A549 (cell line): ENCODE measurements around the gene DPRX. TPM values are rescaled to one million over a fixed set of nuclear protein-coding genes. Genes with fewer than 3 reads are reported as not detected.

Experiments
- ATAC-seq, 2 experiments: fragments of 200-7000 bp in 1 of 2; fragments of >200 bp in 1 of 2; cut with Nextera tagmentation in 1 of 2; cut with Tn5 transposase in 1 of 2; 3 replicates each; pipeline versions ENCODE4 v1.8.0 to v1.9.1; 2018 to 2020; ENCODE audit warnings: mild to moderate bottlenecking in 1 of 2, moderate library complexity in 1 of 2
- CTCF ChIA-PET: fragments of 300-600 bp; sonication (Branson Sonifier 250); formaldehyde crosslinking; extraction: SDS; loops from one replicate; lab custom pipeline; 2021; ENCODE audit warnings: antibody characterized with exemption, inconsistent platforms; lab: Yijun Ruan, JAX
- POLR2A ChIA-PET: fragments of 350-600 bp; formaldehyde crosslinking; extraction: SDS; loops from one replicate; lab custom pipeline; 2021; ENCODE audit warnings: antibody characterized with exemption, inconsistent platforms; lab: Yijun Ruan, JAX
- DNase-seq, 2 experiments: peaks; one replicate each; pipeline versions ENCODE4 v3.0.0 to v3.0.0-alpha.2; 2011 to 2016; ENCODE audit warnings: low read depth in 1 of 2, low spot score in 1 of 2
- FAIRE-seq: peaks from 2 replicates; lab custom pipeline; 2011; peaks lifted over from hg19 to GRCh38; lab: Jason Lieb, UNC
- H3K27ac ChIP-seq, 2 experiments: fragments of >200 bp; sonication (Bioruptor Twin); formaldehyde crosslinking; 3 replicates each; pipeline ENCODE4 v1.5.1; 2016 to 2017
- H3K4me1 ChIP-seq: fragments of >200 bp; sonication (Bioruptor Twin); formaldehyde crosslinking; 3 replicates; pipeline ENCODE4 v1.6.1; 2016
- H3K4me2 ChIP-seq: fragments of >200 bp; sonication (Bioruptor Twin); formaldehyde crosslinking; 3 replicates; pipeline ENCODE4 v1.6.1; 2016
- H3K4me3 ChIP-seq: fragments of >200 bp; sonication (Bioruptor Twin); formaldehyde crosslinking; 3 replicates; pipeline ENCODE4 v1.5.1; 2016
- H3K9me3 ChIP-seq: fragments of >200 bp; sonication (Bioruptor Twin); formaldehyde crosslinking; 3 replicates; pipeline ENCODE4 v1.6.1; 2016
- BHLHE40 ChIP-seq: IDR thresholded peaks from 2 replicates; pipeline ENCODE4 v1.6.1; 2012; ENCODE audit warnings: low read depth, low read length, inconsistent platforms
- CBX2 ChIP-seq: fragments of 200-600 bp; sonication (generic); IDR thresholded peaks from 2 replicates; pipeline ENCODE4 v1.6.1; 2016; ENCODE audit warnings: low read depth, mild to moderate bottlenecking, borderline replicate concordance
- CHD4 ChIP-seq: fragments of 200-600 bp; sonication (generic); IDR thresholded peaks from 2 replicates; pipeline ENCODE4 v1.6.1; 2016; ENCODE audit warnings: antibody characterized with exemption, mild to moderate bottlenecking, borderline replicate concordance
- CTCF ChIP-seq: fragments of >200 bp; sonication (Bioruptor Twin); formaldehyde crosslinking; IDR thresholded peaks from 3 replicates; pipeline ENCODE4 v1.5.1; 2016
- EP300 ChIP-seq, 2 experiments: fragments of >200 bp; sonication (Bioruptor Twin); formaldehyde crosslinking; IDR thresholded peaks; 2 replicates in 1 of 2; 3 replicates in 1 of 2; pipeline ENCODE4 v1.6.1; 2016 to 2017
- ESRRA ChIP-seq: fragments of 150-350 bp; IDR thresholded peaks from 2 replicates; pipeline ENCODE4 v1.6.1; 2014; ENCODE audit warnings: mild to moderate bottlenecking, low read length, borderline replicate concordance
- GATA3 ChIP-seq: IDR thresholded peaks from 2 replicates; pipeline ENCODE4 v1.6.1; 2012; ENCODE audit warnings: borderline replicate concordance
- HDAC2 ChIP-seq: fragments of 200-600 bp; sonication (generic); IDR thresholded peaks from 2 replicates; pipeline ENCODE4 v1.6.1; 2016
- HOXA7 ChIP-seq: fragments of 250-450 bp; sonication (Bioruptor Pico); IDR thresholded peaks from 2 replicates; pipeline ENCODE4 v1.5.0; 2020; ENCODE audit warnings: mild to moderate bottlenecking, moderate library complexity
- HOXB5 ChIP-seq: fragments of 250-450 bp; sonication (Bioruptor Pico); IDR thresholded peaks from 2 replicates; pipeline ENCODE4 v1.5.0; 2020; ENCODE audit warnings: mild to moderate bottlenecking, moderate library complexity
- JUN ChIP-seq, 2 experiments: fragments of >200 bp; sonication (Bioruptor Twin); formaldehyde crosslinking; IDR thresholded peaks; 2 replicates in 1 of 2; 3 replicates in 1 of 2; pipeline ENCODE4 v1.6.1; 2016 to 2017
- JUNB ChIP-seq: fragments of >200 bp; sonication (Bioruptor Twin); formaldehyde crosslinking; IDR thresholded peaks from 2 replicates; pipeline ENCODE4 v1.6.1; 2016
- KDM5A ChIP-seq: fragments of 200-600 bp; sonication (generic); IDR thresholded peaks from 2 replicates; pipeline ENCODE4 v1.6.1; 2016; ENCODE audit warnings: antibody characterized with exemption, mild to moderate bottlenecking
- MAFK ChIP-seq: fragments of 450-650 bp; IDR thresholded peaks from 2 replicates; pipeline ENCODE4 v1.6.1; 2014; ENCODE audit not compliant: partially characterized antibody
- MAX ChIP-seq: IDR thresholded peaks from 2 replicates; pipeline ENCODE4 v1.6.1; 2012
- MAZ ChIP-seq: fragments of 150-350 bp; IDR thresholded peaks from 2 replicates; pipeline ENCODE4 v1.6.1; 2014; ENCODE audit warnings: antibody characterized with exemption, low read depth, low read length, borderline replicate concordance
- MYC ChIP-seq: IDR thresholded peaks from 2 replicates; pipeline ENCODE4 v1.6.1; 2012; ENCODE audit warnings: mild to moderate bottlenecking, inconsistent platforms, low read length, improper control_type of control experiment, borderline replicate concordance
- NPAS2 ChIP-seq: fragments of 250-450 bp; sonication (Bioruptor Pico); IDR thresholded peaks from 2 replicates; pipeline ENCODE4 v1.8.0; 2022; ENCODE audit warnings: mild to moderate bottlenecking, moderate library complexity, borderline replicate concordance
- NR3C1 ChIP-seq: fragments of >200 bp; sonication (Bioruptor Twin); formaldehyde crosslinking; IDR thresholded peaks from 3 replicates; pipeline ENCODE4 v1.6.1; 2017
- PHF8 ChIP-seq: fragments of 200-600 bp; sonication (generic); IDR thresholded peaks from 2 replicates; pipeline ENCODE4 v1.6.1; 2016; ENCODE audit warnings: low read depth, mild to moderate bottlenecking, antibody characterized with exemption, moderate library complexity, borderline replicate concordance
- POLR2A ChIP-seq: IDR thresholded peaks from 2 replicates; pipeline ENCODE4 v1.6.1; 2012; ENCODE audit warnings: mild to moderate bottlenecking, low read length
- RAD21 ChIP-seq, 2 experiments: fragments of >200 bp in 1 of 2; sonication (Bioruptor Twin) in 1 of 2; formaldehyde crosslinking in 1 of 2; IDR thresholded peaks in 1 of 2; conservative IDR thresholded peaks in 1 of 2; 2 replicates in 1 of 2; 3 replicates in 1 of 2; pipeline ENCODE4 v1.6.1; 2012 to 2018; ENCODE audit warnings: inconsistent platforms in 1 of 2
- RARB ChIP-seq: fragments of 250-450 bp; sonication (Bioruptor Pico); IDR thresholded peaks from 2 replicates; pipeline ENCODE4 v1.8.0; 2021; ENCODE audit warnings: mild to moderate bottlenecking, moderate library complexity
- RFX5 ChIP-seq: fragments of 450-650 bp; IDR thresholded peaks from 2 replicates; pipeline ENCODE4 v1.7.1; 2014; ENCODE audit warnings: antibody characterized with exemption, mild to moderate bottlenecking, moderate library complexity
- RNF2 ChIP-seq: fragments of 200-600 bp; sonication (generic); IDR thresholded peaks from 2 replicates; pipeline ENCODE4 v1.6.1; 2016; ENCODE audit warnings: low read depth, mild to moderate bottlenecking, antibody characterized with exemption, moderate library complexity, borderline replicate concordance
- SREBF2 ChIP-seq: fragments of 450-650 bp; IDR thresholded peaks from 2 replicates; pipeline ENCODE4 v1.6.1; 2014; ENCODE audit warnings: mild to moderate bottlenecking, moderate library complexity
- ZC3H11A ChIP-seq: fragments of 450-650 bp; IDR thresholded peaks from 2 replicates; pipeline ENCODE4 v1.6.1; 2014; ENCODE audit warnings: antibody characterized with exemption, mild to moderate bottlenecking
- WGBS: methylation state at CpG from one replicate; pipeline ENCODE4 v1.1.6; 2017; ENCODE audit errors: missing lambda C conversion rate; 5-methylcytosine and 5-hydroxymethylcytosine counted together
- polyA plus RNA-seq, 4 experiments: library from polyadenylated mRNA; depleted of rRNA in 3 of 4; stranded (reverse); fragments of >200 nt; fragmentation: RNase III in 1 of 4; extraction: RNeasy Plus Mini Kit Qiagen cat#74134 plus additional on column Dnase treatment in 1 of 4; gene quantifications; 2 replicates in 3 of 4; 3 replicates in 1 of 4; pipeline ENCODE4 v1.2.3, GENCODE V29; 2011 to 2017
- TF ChIP-seq, protein P1 (sequence below): IDR thresholded peaks from 2 replicates; pipeline ENCODE4 v1.6.1; 2012
- TF ChIP-seq, protein P2 (sequence below): fragments of 200-600 bp; sonication (generic); IDR thresholded peaks from 2 replicates; pipeline ENCODE4 v1.6.1; 2016; ENCODE audit warnings: antibody characterized with exemption, mild to moderate bottlenecking, moderate library complexity

The DPRX gene
- polyA plus RNA-seq, 2 of the 4 experiments (the other 2 are of a cell fraction), result not detected

GRCh38 chr19:53600217-53600616 lies 31.6 kb upstream of the DPRX start:
- ChIA-PET CTCF (interaction anchor here (1.2 kb wide), 1 partner anchor 9 kb away, joined by 4 read pairs; no protein-coding TSS in a partner anchor), POLR2A (no interaction called here)
- FAIRE-seq (no peak), DNase-seq (no peak), ATAC-seq (no peak)
- H3K9me3 ChIP-seq, result peaks cover 51% of the 10 kb centered on the region
- H3K27ac ChIP-seq, result no peak overlapping the region
- H3K4me3 ChIP-seq, result no peak overlapping the region
- H3K4me1 ChIP-seq, result no peaks in the 10 kb centered on the region
- TF ChIP-seq HDAC2 (no peak), POLR2A (no peak), JUN (IDR thresholded peaks at IDR 0.05) (no peak), RAD21 (conservative IDR thresholded peaks at IDR 0.05 in 1 of 2, IDR thresholded peaks at IDR 0.05 in 1 of 2) (no peak), ZC3H11A (no peak), MYC (no peak), HOXA7 (CRISPR knock-in tag) (no peak), ESRRA (no peak), MAFK (no peak), MAZ (no peak), NR3C1 (no peak), CHD4 (no peak), KDM5A (no peak), HOXB5 (no peak)
- H3K4me2 ChIP-seq, result no peak overlapping the region
- WGBS, result 41% methylated on average over 4 of the region's 4 CpGs

GRCh38 chr19:53606031-53606430 lies 25.8 kb upstream of the DPRX start:
- H3K4me2 ChIP-seq, result no peak overlapping the region
- WGBS, result 34% methylated on average over 15 of the region's 15 CpGs
- FAIRE-seq (no peak), DNase-seq (no peak), ATAC-seq (no peak)
- no peaks in the 10 kb centered on the region for H3K4me1 ChIP-seq
- POLR2A ChIA-PET, result no interaction called here
- H3K4me3 ChIP-seq, result no peak overlapping the region
- CTCF ChIA-PET, result no interaction called here
- H3K9me3 ChIP-seq, result peaks cover 52% of the 10 kb centered on the region
- TF ChIP-seq JUNB, result no peak
- no peak for TF ChIP-seq BHLHE40
- TF ChIP-seq RFX5, result no peak
- TF ChIP-seq, protein P1, sequence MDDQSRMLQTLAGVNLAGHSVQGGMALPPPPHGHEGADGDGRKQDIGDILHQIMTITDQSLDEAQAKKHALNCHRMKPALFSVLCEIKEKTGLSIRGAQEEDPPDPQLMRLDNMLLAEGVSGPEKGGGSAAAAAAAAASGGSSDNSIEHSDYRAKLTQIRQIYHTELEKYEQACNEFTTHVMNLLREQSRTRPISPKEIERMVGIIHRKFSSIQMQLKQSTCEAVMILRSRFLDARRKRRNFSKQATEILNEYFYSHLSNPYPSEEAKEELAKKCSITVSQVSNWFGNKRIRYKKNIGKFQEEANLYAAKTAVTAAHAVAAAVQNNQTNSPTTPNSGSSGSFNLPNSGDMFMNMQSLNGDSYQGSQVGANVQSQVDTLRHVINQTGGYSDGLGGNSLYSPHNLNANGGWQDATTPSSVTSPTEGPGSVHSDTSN, result no peak
- TF ChIP-seq RARB, result no peak
- TF ChIP-seq GATA3, result no peak
- TF ChIP-seq JUN (IDR thresholded peaks at IDR 0.05), result no peak
- no peak for TF ChIP-seq NPAS2
- TF ChIP-seq SREBF2, result no peak
- TF ChIP-seq RNF2, result no peak
- TF ChIP-seq CHD4, result no peak
- no peak for TF ChIP-seq MAX
- TF ChIP-seq EP300 (IDR thresholded peaks at IDR 0.05), result no peak
- TF ChIP-seq PHF8, result no peak
- TF ChIP-seq ZC3H11A, result no peak
- TF ChIP-seq CTCF, result no peak
- TF ChIP-seq, protein P2, sequence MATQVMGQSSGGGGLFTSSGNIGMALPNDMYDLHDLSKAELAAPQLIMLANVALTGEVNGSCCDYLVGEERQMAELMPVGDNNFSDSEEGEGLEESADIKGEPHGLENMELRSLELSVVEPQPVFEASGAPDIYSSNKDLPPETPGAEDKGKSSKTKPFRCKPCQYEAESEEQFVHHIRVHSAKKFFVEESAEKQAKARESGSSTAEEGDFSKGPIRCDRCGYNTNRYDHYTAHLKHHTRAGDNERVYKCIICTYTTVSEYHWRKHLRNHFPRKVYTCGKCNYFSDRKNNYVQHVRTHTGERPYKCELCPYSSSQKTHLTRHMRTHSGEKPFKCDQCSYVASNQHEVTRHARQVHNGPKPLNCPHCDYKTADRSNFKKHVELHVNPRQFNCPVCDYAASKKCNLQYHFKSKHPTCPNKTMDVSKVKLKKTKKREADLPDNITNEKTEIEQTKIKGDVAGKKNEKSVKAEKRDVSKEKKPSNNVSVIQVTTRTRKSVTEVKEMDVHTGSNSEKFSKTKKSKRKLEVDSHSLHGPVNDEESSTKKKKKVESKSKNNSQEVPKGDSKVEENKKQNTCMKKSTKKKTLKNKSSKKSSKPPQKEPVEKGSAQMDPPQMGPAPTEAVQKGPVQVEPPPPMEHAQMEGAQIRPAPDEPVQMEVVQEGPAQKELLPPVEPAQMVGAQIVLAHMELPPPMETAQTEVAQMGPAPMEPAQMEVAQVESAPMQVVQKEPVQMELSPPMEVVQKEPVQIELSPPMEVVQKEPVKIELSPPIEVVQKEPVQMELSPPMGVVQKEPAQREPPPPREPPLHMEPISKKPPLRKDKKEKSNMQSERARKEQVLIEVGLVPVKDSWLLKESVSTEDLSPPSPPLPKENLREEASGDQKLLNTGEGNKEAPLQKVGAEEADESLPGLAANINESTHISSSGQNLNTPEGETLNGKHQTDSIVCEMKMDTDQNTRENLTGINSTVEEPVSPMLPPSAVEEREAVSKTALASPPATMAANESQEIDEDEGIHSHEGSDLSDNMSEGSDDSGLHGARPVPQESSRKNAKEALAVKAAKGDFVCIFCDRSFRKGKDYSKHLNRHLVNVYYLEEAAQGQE, result no peak
- no peak for TF ChIP-seq CBX2
- H3K27ac ChIP-seq, result no peak overlapping the region
